Panc1 (cell line): ENCODE measurements around the gene PDPK1. TPM values are rescaled to one million over a fixed set of nuclear protein-coding genes. Genes with fewer than 3 reads are reported as not detected.
A peak's percentile ranks its signal among the peaks of the same experiment; 100 is the strongest.

ENCODE experiments used
- ATAC-seq: fragments of 200-7000 bp; cut with Tn5 transposase; 2 replicates; pipeline ENCODE4 v1.9.1; 2020; ENCODE audit warnings: mild to moderate bottlenecking, moderate library complexity
- BruUV-seq: library from RNA; stranded (reverse); fragments of 400-500 nt; replicated peaks from 2 replicates; lab custom pipeline; 2021; lab: Mats Ljungman, UMichigan
- CTCF ChIA-PET: fragments of 300-600 bp; sonication (Branson Sonifier 250); formaldehyde crosslinking; loops from one replicate; lab custom pipeline; 2022; ENCODE audit warnings: antibody characterized with exemption; lab: Charles Lee
- POLR2A ChIA-PET: fragments of 300-600 bp; sonication (Branson Sonifier 250); formaldehyde crosslinking; loops from one replicate; lab custom pipeline; 2022; ENCODE audit warnings: antibody characterized with exemption; lab: Charles Lee
- DNase-seq: peaks from one replicate; pipeline ENCODE4 v3.0.0-alpha.2; 2010; ENCODE audit warnings: low read depth, low spot score
- H3K27ac ChIP-seq: 2 replicates; pipeline ENCODE4 v1.5.1; 2011; ENCODE audit warnings: mild to moderate bottlenecking, low read length, inconsistent platforms
- H3K27me3 ChIP-seq: fragments of 200-500 bp; sonication (Bioruptor generic); 2 replicates; pipeline ENCODE4 v1.6.0; 2014; ENCODE audit warnings: low read length, inconsistent platforms; ENCODE audit not compliant: control insufficient read depth, insufficient read depth
- H3K36me3 ChIP-seq: fragments of 200-500 bp; sonication (Bioruptor generic); 2 replicates; pipeline ENCODE4 v1.5.1; 2014; ENCODE audit warnings: inconsistent platforms, mild to moderate bottlenecking, low read length, moderate library complexity; ENCODE audit not compliant: control insufficient read depth, insufficient read depth
- H3K4me1 ChIP-seq: 2 replicates; pipeline ENCODE4 v1.5.1; 2011; ENCODE audit warnings: inconsistent platforms, mild to moderate bottlenecking, low read length, moderate library complexity; ENCODE audit not compliant: control insufficient read depth, insufficient read depth
- H3K4me3 ChIP-seq, 2 experiments: 2 replicates each; pipeline ENCODE4 v1.5.1; 2011 to 2012; ENCODE audit warnings: low read depth in 2 of 2, low read length in 2 of 2, mild to moderate bottlenecking in 2 of 2, inconsistent platforms in 1 of 2, moderate library complexity in 1 of 2
- H3K9me3 ChIP-seq: fragments of 200-500 bp; sonication (Bioruptor generic); 2 replicates; pipeline ENCODE4 v1.5.1; 2014; ENCODE audit warnings: low read depth, mild to moderate bottlenecking, inconsistent platforms, low read length, moderate library complexity; ENCODE audit not compliant: control insufficient read depth, insufficient read depth
- POLR2AphosphoS5 ChIP-seq: IDR thresholded peaks from 2 replicates; pipeline ENCODE4 v1.6.1; 2012; ENCODE audit warnings: mild to moderate bottlenecking, low read depth, low read length, moderate library complexity
- SIN3A ChIP-seq: IDR thresholded peaks from 2 replicates; pipeline ENCODE4 v1.6.1; 2012; ENCODE audit warnings: low read depth, mild to moderate bottlenecking, low read length, moderate library complexity, borderline replicate concordance; ENCODE audit not compliant: insufficient read depth
- TCF7L2 ChIP-seq: IDR thresholded peaks from 2 replicates; pipeline ENCODE4 v1.6.1; 2011; ENCODE audit warnings: mild to moderate bottlenecking, low read depth, low read length, inconsistent platforms
- in situ Hi-C: cut with HindIII; loops from 2 replicates; pipeline ENCODE4 v1.10.0; 2016; ENCODE audit warnings: low sequenced_read_pairs, low pct_unique_long_range_greater_than_20kb
- intact Hi-C: fragments of 100-400 bp; cut with micrococcal nuclease; formaldehyde crosslinking; loops from one replicate; pipeline ENCODE4 v1.10.0; 2022; ENCODE audit not compliant: unreplicated experiment
- total RNA-seq: library from RNA; stranded (reverse); gene quantifications from one replicate; pipeline ENCODE4 v1.2.1, GENCODE V29; 2021; ENCODE audit not compliant: unreplicated experiment
- TF ChIP-seq, protein P1 (sequence below), 2 experiments: IDR thresholded peaks; 2 replicates each; pipeline ENCODE4 v1.6.1; 2011 to 2012; ENCODE audit warnings: low read depth in 2 of 2, control low read depth in 1 of 2, low read length in 1 of 2, mild to moderate bottlenecking in 1 of 2, moderate library complexity in 1 of 2; ENCODE audit not compliant: insufficient read depth in 1 of 2
- TF ChIP-seq, protein P2 (sequence below): fragments of 450-650 bp; IDR thresholded peaks from 2 replicates; pipeline ENCODE4 v1.5.1; 2017; ENCODE audit warnings: mild to moderate bottlenecking

PDPK1 gene
- total RNA-seq, 1 experiment from 2014 or later, result 43.2 TPM

DNA sequence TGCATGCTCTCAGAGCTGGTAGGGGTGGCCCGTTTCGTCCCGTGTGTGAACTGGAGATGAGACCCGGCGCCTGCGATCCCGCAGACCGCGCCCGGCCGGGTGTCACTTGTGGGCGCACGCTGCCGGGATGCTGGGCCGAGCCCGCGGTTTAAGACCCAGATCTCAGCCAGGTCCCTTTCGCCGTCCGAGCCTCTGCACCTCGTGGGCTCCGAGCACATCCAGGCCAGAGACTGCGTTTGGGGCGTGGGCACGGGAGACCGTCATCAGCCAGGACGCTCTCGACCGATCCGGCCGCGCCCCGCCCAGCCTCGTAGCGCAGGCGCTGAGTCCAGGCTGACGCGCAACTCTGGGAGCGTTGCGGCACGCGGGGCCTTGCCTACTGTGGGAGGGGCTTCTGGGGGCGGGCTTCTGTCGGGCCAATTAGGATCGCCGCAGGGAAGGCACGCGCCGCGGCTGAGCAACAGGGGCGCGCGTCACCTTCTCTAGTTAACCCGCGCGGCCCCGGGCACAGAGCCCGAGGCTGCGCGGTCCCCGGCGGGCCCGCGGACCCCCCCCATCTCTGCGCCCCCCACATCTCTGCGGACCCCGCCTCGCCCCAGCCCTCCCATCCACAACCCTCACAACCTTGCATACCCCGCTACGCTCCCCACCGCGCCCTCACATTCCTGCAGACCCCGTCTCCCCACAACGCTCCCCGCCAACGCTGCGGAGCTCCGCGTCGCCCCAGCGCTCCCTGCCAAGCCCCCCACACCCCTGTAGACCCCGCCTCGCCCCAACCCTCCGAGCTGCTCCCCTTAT, 5.9 kb upstream of the PDPK1 start:
- Histone ChIP-seq H3K4me3 (peak overlapping the region; percentile 50 to 75), H3K4me1 (peaks cover 16% of the 10 kb centered on the region), H3K9me3 (no peaks in the 10 kb centered on the region), H3K36me3 (peaks cover 3% of the 10 kb centered on the region; the same call in 1 of the 2 replicates), H3K27me3 (no peaks in the 10 kb centered on the region), H3K27ac (peak overlapping the region; percentile 87)
- ChIA-PET POLR2A (interaction anchor here (0.7 kb wide), 1 partner anchor 11 kb away, joined by 6 read pairs; no protein-coding TSS in a partner anchor), CTCF (interaction anchor here (0.7 kb wide), 2 partner anchors 16 to 47 kb away, joined by 5 to 7 read pairs; no protein-coding TSS in a partner anchor)
- BruUV-seq, result no TSS peak
- TF ChIP-seq POLR2AphosphoS5 (peak; percentile 96), SIN3A (peak; percentile 86; the same call in 1 of the 2 replicates), TCF7L2 (no peak)
- TF ChIP-seq, protein P1, sequence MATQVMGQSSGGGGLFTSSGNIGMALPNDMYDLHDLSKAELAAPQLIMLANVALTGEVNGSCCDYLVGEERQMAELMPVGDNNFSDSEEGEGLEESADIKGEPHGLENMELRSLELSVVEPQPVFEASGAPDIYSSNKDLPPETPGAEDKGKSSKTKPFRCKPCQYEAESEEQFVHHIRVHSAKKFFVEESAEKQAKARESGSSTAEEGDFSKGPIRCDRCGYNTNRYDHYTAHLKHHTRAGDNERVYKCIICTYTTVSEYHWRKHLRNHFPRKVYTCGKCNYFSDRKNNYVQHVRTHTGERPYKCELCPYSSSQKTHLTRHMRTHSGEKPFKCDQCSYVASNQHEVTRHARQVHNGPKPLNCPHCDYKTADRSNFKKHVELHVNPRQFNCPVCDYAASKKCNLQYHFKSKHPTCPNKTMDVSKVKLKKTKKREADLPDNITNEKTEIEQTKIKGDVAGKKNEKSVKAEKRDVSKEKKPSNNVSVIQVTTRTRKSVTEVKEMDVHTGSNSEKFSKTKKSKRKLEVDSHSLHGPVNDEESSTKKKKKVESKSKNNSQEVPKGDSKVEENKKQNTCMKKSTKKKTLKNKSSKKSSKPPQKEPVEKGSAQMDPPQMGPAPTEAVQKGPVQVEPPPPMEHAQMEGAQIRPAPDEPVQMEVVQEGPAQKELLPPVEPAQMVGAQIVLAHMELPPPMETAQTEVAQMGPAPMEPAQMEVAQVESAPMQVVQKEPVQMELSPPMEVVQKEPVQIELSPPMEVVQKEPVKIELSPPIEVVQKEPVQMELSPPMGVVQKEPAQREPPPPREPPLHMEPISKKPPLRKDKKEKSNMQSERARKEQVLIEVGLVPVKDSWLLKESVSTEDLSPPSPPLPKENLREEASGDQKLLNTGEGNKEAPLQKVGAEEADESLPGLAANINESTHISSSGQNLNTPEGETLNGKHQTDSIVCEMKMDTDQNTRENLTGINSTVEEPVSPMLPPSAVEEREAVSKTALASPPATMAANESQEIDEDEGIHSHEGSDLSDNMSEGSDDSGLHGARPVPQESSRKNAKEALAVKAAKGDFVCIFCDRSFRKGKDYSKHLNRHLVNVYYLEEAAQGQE (IDR thresholded peaks at IDR 0.05; ENCODE audit: insufficient read depth in 1 of 2, low read depth in 2 of 2, low read length in 1 of 2), result 0 out of 4 replicates have a peak, but pooled peaks of 1 of the 2 experiments have one; percentile 12
- TF ChIP-seq, protein P2, sequence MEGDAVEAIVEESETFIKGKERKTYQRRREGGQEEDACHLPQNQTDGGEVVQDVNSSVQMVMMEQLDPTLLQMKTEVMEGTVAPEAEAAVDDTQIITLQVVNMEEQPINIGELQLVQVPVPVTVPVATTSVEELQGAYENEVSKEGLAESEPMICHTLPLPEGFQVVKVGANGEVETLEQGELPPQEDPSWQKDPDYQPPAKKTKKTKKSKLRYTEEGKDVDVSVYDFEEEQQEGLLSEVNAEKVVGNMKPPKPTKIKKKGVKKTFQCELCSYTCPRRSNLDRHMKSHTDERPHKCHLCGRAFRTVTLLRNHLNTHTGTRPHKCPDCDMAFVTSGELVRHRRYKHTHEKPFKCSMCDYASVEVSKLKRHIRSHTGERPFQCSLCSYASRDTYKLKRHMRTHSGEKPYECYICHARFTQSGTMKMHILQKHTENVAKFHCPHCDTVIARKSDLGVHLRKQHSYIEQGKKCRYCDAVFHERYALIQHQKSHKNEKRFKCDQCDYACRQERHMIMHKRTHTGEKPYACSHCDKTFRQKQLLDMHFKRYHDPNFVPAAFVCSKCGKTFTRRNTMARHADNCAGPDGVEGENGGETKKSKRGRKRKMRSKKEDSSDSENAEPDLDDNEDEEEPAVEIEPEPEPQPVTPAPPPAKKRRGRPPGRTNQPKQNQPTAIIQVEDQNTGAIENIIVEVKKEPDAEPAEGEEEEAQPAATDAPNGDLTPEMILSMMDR, result no peak
- in situ Hi-C loops, result no loop called here
- peak; percentile 92 for ATAC-seq
- intact Hi-C loops, result no loop called here
- DNase-seq, result peak; percentile 77

DNA sequence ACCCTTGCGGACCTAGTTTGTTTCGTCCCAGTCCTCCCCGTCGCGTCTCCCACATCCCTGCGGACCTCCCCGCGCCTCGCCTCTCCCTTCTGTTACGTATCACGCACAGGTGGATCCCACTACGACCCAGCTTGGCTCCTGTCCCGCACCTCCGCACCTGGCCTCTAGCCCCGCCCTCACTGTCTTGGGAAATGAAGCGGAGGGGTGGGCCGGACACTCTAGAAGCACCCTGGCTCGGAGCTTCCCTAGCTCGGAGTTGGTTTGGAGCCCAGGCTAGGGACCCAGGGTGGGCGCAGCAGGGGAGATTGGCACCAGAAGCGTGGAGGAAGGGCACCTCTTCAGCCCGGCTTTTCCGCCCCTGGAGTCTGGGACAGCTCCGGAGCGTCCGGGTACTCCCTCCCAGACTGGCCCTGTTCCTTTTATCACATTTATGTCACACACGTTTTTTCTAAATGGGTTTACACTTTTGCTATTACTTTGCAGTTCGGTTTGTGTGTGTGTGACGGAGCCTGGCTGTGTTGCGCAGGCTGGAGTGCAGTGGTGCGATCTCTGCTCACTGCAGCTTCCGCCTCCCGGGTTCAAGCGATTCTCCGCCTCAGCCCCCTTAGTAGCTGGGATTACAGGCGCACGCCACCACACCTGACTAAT, 5.2 kb upstream of the PDPK1 start:
- intact Hi-C loops (no loop called here), in situ Hi-C loops (no loop called here)
- Histone ChIP-seq H3K4me3 (peak overlapping the region; percentile 50 to 75), H3K9me3 (no peaks in the 10 kb centered on the region), H3K27me3 (no peaks in the 10 kb centered on the region), H3K27ac (peak overlapping the region; percentile 83), H3K36me3 (peaks cover 3% of the 10 kb centered on the region; the same call in 1 of the 2 replicates), H3K4me1 (peaks cover 16% of the 10 kb centered on the region)
- ChIA-PET POLR2A (no interaction called here), CTCF (interaction anchor here (0.6 kb wide), 1 partner anchor 322 kb away, joined by 3 read pairs; no protein-coding TSS in a partner anchor)
- BruUV-seq, result no TSS peak
- no peak for DNase-seq
- TF ChIP-seq TCF7L2, result no peak
- TF ChIP-seq, protein P1 (IDR thresholded peaks at IDR 0.05; ENCODE audit: insufficient read depth in 1 of 2, low read depth in 2 of 2, low read length in 1 of 2), result no peak
- TF ChIP-seq, protein P2, result no peak
- no peak for TF ChIP-seq POLR2AphosphoS5
- TF ChIP-seq SIN3A, result no peak
- ATAC-seq, result peak; percentile 33
